ENCODE results near the gene NEDD4L.
"Not testable (repeated sequence)": the region's sequence is repeated elsewhere in the genome, so short reads cannot be mapped to it uniquely, and the experiment has no call there.

Gene NEDD4L

DNA sequence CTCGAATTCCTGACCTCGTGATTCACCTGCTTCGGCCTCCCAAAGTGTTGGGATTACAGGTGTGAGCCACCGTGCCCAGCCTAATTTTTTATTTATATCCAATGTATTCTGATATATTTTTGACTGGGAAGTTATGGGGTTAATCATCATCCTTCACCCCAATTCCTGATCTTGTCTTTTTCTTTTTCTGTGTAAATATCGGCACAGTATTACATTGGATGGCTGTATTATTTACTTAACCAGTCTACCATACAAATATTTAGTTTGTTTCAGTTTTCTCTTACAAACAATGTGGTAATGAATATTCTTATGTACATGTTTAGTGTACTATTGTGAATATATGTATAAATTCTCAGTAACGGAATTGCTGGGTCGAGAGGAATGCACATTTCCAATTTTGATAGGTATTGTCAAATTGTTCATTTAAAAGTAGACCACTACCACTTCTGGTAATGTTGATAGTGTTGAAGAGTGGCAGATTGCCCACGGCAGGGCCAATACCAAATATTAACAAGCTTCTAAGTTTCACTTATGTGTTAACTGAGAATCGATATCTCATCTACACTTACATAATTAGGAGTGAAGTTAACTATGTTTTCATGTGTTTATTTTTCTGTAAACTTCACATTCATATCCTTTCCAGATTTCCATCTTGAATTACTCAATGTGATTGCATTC, 388.2 kb downstream of the NEDD4L start:
- TF ChIP-seq, protein P1, sequence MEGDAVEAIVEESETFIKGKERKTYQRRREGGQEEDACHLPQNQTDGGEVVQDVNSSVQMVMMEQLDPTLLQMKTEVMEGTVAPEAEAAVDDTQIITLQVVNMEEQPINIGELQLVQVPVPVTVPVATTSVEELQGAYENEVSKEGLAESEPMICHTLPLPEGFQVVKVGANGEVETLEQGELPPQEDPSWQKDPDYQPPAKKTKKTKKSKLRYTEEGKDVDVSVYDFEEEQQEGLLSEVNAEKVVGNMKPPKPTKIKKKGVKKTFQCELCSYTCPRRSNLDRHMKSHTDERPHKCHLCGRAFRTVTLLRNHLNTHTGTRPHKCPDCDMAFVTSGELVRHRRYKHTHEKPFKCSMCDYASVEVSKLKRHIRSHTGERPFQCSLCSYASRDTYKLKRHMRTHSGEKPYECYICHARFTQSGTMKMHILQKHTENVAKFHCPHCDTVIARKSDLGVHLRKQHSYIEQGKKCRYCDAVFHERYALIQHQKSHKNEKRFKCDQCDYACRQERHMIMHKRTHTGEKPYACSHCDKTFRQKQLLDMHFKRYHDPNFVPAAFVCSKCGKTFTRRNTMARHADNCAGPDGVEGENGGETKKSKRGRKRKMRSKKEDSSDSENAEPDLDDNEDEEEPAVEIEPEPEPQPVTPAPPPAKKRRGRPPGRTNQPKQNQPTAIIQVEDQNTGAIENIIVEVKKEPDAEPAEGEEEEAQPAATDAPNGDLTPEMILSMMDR (IDR thresholded peaks at IDR 0.05; ENCODE audit: extremely low read depth, missing control alignments): no peak
- no peak for DNase-seq (ENCODE audit: low spot score)

DNA sequence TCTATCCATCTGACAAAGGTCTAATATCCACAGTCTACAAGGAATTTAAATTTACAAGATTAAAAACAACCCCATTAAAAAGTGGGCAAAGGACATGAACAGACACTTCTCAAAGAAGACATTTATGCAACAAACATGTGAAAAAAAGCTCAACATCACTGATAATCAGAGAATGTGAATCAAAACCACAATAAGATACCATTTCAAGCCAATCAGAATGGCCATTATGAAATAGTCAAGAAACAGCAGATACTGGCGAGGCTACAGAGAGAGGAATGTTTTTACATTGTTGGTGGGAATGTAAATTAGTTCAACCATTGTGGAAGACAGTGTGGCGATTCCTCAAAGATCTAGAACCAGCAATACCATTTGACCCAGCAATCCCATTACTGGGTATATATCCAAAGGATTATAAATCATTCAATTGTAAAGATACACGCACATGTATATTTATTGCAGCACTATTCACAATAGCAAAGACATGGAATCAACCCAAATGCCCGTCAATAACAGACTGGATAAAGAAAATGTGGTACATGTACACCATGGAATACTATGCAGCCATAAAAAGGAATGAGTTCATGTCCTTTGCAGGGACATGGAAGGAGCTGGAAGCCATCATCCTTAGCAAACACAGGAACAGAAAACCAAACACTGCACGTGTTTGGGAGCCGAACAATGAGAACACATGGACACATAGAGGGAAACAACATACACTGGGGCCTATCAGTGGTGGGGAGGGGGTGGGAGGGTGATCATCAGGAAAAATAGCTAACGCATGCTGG, 391.4 kb downstream of the NEDD4L start:
- not testable (repeated sequence) for DNase-seq (ENCODE audit: low spot score)

DNA sequence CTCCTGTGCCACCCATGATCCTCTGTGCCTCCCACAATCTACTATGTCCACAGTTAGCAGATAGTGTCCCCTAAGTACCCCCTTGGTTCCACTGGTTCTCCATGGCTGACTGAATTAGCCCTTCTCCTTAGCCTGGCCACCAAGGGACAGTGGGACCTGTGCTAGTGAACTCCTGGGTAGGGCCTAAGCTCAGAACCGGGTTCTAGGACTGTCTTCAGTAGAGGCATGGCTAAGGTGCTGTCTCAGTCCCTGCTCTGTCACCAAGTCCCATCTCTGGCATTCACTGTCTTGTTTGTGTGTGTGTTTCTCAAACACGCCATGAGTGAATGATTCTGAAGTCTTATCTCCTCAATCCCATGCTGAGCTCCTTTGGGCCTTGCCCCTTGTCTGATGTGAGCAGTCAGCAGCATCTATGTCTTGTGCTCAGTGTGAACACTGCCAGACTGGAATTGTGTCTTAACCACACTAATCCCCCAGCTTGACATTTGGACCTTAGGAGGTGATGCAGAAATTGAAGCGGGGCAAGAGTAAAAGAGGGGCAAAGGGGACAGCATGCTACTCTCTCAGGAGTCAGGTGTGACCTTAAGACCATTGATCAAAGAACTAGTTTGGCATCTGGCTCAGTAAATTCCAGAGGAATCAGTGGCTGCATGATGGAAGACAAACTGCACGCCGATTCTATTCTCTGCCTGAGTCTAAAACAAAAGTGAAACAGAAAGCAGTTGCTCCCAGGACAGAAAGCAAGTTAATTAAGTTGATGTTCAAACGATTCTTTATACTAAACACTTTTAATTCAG, 394.3 kb downstream of the NEDD4L start:
- peak; percentile 46 for DNase-seq (ENCODE audit: low spot score)
- TF ChIP-seq, protein P1 (IDR thresholded peaks at IDR 0.05; ENCODE audit: extremely low read depth, missing control alignments): no peak

DNA sequence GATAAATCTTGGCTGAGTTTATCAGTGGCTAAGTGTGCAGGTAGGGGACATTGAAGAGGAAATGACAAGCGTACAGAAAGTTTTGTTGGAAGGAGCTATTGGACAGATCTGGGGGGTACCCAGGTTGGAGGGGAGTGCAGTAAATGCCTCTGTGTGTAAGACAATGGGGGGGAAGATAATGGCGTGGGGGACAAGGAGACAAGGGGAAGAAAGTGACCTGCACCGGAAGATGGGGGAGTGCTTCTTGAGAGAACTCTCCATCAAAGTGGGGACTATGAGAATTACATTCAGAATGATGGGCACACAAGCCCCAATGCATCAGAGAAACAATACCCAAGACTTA, 394.9 kb downstream of the NEDD4L start:
- DNase-seq (ENCODE audit: low spot score): no peak
- TF ChIP-seq, protein P1 (IDR thresholded peaks at IDR 0.05; ENCODE audit: extremely low read depth, missing control alignments): no peak

DNA sequence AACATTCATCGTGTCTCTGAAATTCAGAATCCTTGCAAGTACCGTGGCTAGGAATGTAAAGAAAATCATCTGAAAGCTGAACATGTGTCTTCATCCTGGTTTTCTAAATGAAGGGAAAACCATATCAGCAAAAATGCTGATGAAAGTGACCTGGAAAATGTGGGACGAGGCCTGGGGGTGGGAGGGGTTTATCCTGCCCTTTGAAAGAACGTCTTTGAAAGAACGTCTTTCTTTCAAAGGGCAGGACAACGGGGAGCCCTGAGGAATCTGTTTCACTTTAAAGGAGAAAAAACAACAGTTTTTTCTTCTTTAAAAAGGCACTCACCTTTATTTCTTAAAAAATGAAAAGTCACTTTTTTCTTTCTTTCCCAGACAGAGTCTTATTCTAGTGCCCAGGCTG, 399.6 kb downstream of the NEDD4L start:
- DNase-seq (ENCODE audit: low spot score): no peak
- TF ChIP-seq, protein P1 (IDR thresholded peaks at IDR 0.05; ENCODE audit: extremely low read depth, missing control alignments): no peak

DNA sequence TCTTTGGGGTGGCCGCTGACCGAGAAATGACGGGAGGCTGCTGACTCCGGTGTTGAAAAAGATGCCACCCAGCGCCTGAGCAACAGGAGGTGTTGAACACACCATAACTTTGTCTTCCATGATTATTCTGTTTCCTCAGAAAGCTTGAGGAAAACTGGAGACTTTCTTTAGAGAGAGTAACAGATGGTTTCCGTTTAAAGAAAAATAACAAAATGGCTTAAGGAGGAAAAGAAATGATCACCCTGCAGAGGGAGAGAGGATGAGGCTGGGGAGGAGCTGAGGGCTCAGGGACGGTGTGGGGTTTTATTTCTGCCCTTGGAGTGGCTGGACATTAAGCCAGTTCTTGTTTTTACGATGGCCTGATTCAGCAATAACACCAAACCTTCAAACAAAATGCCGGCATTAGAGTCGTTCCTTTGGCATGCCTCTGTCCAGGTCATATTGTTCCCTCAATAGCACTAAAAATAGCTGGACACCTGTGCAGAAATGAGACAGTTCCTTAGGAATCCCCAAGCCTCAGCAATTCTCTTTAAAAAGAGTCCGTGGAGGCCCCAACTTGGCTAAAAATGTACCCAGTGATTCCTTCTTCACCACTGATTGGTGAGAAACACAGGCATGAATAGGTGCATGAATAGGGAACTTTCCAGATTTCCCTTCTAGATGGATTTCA, 402.5 kb downstream of the NEDD4L start:
- DNase-seq (ENCODE audit: low spot score): no peak
- TF ChIP-seq, protein P1 (IDR thresholded peaks at IDR 0.05; ENCODE audit: extremely low read depth, missing control alignments): no peak

DNA sequence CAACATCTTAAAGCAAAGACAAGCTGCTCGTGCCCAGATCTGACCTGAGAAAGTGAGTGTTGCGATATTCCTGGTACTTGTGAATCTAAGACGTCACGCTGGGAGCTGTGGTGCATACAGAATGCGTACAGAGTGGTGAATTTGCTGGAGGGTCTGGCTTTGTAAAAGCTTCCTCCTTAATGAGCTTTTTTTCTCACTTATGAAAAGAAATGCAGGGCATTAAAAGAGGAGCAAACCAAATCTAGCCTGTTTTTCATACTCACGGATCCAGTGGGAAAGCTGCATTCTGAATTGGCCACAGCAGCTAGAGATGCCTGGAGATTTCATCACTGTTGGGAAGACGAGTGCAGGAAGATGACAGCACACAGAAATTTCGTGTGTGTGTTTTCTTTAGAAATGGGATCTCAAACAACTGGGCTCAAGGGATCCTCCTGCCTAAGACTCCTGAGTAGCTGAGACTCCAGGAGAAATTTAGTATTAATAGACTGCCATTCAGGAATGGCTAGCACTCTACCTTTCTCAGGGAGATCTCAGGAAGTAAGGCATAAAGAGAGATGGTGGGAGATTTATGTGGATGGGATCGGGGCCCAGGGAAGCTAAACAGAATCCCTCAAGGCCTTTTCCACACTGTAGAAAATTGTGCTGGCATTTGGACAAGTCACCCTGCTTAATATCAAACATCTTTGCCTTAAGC, 403.5 kb downstream of the NEDD4L start:
- DNase-seq (ENCODE audit: low spot score): no peak
- TF ChIP-seq, protein P1 (IDR thresholded peaks at IDR 0.05; ENCODE audit: extremely low read depth, missing control alignments): no peak

All from GM20000 (cell line).